ENCODE data around the gene GCLM. TPM values are rescaled to one million over a fixed set of nuclear protein-coding genes. Genes with fewer than 3 reads are reported as not detected.
A peak's percentile ranks its signal among the peaks of the same experiment; 100 is the strongest.

Gene GCLM
- total RNA-seq, 2 experiments from 2014 or later, result 17.3 to 17.8 TPM

- CTCF ChIA-PET, result interaction anchor here (0.6 to 1.6 kb wide), 4 partner anchors 24 to 745 kb away, joined by 3 to 6 read pairs (median 4); no protein-coding TSS in a partner anchor
Measured at GRCh38 chr1:93908394-93909145, 660 bp downstream of the GCLM start.

DNA sequence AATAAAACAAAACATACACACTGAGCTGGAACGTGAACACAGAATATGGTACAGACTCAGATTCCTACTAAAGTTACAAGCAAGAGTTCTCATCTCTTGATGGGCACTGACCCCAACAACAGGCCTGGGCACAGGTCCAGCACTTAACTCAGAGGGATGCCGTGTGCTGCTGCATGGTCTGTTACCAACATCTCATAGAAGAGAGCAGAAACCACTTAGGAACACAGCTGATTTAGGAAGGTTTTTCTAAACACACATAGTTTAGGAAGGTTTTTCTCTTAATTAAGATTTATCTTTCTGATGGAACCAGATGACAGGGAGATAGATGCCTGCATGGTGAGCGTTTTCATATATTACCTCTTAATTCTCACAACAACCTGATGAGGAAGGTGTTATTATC, 1.5 kb downstream of the GCLM start:
- Mint-ChIP-seq H3K4me1 (peaks cover 46% of the 10 kb centered on the region), H3K36me3 (ENCODE audit: low read depth) (peaks cover 15% of the 10 kb centered on the region), H3K4me3 (peak overlapping the region; percentile 69), H3K27me3 (peaks cover 10% of the 10 kb centered on the region), H3K27ac (no peak overlapping the region), H3K9me3 (no peaks in the 10 kb centered on the region)
- ChIA-PET POLR2A (no interaction called here), CTCF (no interaction called here)
- no peak for DNase-seq

More at GRCh38 chr1:93908394-93909145, 660 bp downstream of the GCLM start:
- DNase-seq, result peak; percentile 52
- Mint-ChIP-seq H3K4me1 (peaks cover 46% of the 10 kb centered on the region), H3K27me3 (peaks cover 16% of the 10 kb centered on the region), H3K27ac (peak overlapping the region; percentile 96), H3K9me3 (no peaks in the 10 kb centered on the region), H3K4me3 (peak overlapping the region; percentile 84), H3K36me3 (ENCODE audit: low read depth) (peaks cover 15% of the 10 kb centered on the region)
- POLR2A ChIA-PET, result no interaction called here

DNA sequence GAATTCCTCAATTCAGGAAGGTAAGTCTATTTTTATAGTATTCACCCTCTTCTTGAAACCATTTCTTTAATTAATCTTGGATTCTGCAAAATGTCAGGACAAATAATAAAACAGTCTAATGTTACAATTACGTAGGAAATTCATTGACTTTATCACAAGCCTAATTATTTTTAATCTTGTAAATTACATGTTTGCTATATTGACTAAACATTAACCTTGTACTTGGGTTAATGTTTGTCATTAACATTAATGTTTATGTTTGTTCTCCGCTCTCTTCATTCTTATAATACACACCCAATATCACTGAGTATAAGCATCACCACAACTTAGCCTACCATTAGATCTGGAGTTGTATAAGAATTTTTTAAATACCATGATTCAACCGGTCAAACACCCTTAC, 2.8 kb downstream of the GCLM start:
- ChIA-PET POLR2A (no interaction called here), CTCF (no interaction called here)
- peaks cover 3% of the 10 kb centered on the region for H3K27me3 Mint-ChIP-seq
- peaks cover 48% of the 10 kb centered on the region for H3K4me1 Mint-ChIP-seq
- H3K27ac Mint-ChIP-seq, result no peak overlapping the region
- no peak overlapping the region for H3K4me3 Mint-ChIP-seq
- H3K36me3 Mint-ChIP-seq (ENCODE audit: low read depth), result peaks cover 17% of the 10 kb centered on the region
- H3K9me3 Mint-ChIP-seq, result no peaks in the 10 kb centered on the region
- no peak for DNase-seq

GRCh38 chr1:93905734-93906133, 3.5 kb downstream of the GCLM start:
- no peak for DNase-seq
- CTCF ChIA-PET, result no interaction called here
- POLR2A ChIA-PET, result no interaction called here
- peaks cover 20% of the 10 kb centered on the region for H3K36me3 Mint-ChIP-seq (ENCODE audit: low read depth)
- no peak overlapping the region for H3K27ac Mint-ChIP-seq
- peaks cover 48% of the 10 kb centered on the region for H3K4me1 Mint-ChIP-seq
- H3K4me3 Mint-ChIP-seq, result no peak overlapping the region
- no peaks in the 10 kb centered on the region for H3K27me3 Mint-ChIP-seq
- H3K9me3 Mint-ChIP-seq, result no peaks in the 10 kb centered on the region

DNA sequence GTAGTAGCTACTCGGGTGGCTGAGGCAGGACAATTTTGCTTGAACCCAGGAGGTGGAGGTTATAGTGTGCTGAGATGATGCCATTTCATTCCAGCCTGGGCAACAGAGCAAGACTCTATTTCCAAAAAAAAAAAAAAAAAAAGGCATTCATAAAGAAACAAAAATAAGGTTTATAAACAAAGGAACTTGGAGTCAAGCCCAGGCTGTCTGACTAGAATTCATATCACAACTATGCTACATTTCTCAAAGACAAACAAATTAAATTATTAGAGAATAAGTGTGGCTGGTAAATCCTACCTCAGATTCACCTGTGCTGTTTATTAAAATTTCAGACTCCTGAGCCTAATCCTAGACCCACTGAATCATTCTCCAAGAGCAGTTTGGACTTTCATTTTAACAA, 4.2 kb downstream of the GCLM start:
- peaks cover 21% of the 10 kb centered on the region for H3K36me3 Mint-ChIP-seq (ENCODE audit: low read depth)
- peaks cover 46% of the 10 kb centered on the region for H3K4me1 Mint-ChIP-seq
- no peaks in the 10 kb centered on the region for H3K27me3 Mint-ChIP-seq
- ChIA-PET CTCF (interaction anchor here (0.9 kb wide), 1 partner anchor 17 kb away, joined by 3 read pairs; no protein-coding TSS in a partner anchor), POLR2A (no interaction called here)
- no peaks in the 10 kb centered on the region for H3K9me3 Mint-ChIP-seq
- H3K4me3 Mint-ChIP-seq, result no peak overlapping the region
- DNase-seq, result no peak
- peak overlapping the region; percentile 63 for H3K27ac Mint-ChIP-seq

DNA sequence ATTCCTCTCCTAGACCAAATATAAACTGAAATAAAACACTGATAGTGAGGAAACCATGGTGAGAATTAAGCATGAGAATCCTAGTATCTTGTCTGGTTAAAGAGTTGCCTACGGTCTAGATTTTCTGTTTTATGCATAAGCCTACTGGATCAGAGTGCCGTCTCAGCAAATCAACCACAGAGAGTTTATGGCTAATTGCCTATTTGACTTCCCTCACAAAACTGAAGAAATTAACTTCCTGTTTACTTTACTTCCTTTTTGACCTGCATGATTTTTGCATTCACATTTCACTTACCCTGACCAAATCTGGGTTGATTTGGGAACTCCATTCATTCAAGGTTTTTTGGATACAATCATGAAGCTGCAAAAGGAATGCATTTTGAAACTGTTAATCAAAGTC, 5.0 kb downstream of the GCLM start:
- ChIA-PET CTCF (no interaction called here), POLR2A (interaction anchor here (0.7 kb wide), 1 partner anchor 116 kb away, joined by 4 read pairs; no protein-coding TSS in a partner anchor)
- peak overlapping the region; percentile 63 for H3K27ac Mint-ChIP-seq
- H3K27me3 Mint-ChIP-seq, result no peaks in the 10 kb centered on the region
- H3K4me3 Mint-ChIP-seq, result peak overlapping the region; percentile 4
- peaks cover 43% of the 10 kb centered on the region for H3K4me1 Mint-ChIP-seq
- DNase-seq, result no peak
- H3K36me3 Mint-ChIP-seq (ENCODE audit: low read depth), result peaks cover 27% of the 10 kb centered on the region
- H3K9me3 Mint-ChIP-seq, result no peaks in the 10 kb centered on the region

GRCh38 chr1:93900723-93901504, 8.3 kb downstream of the GCLM start:
- no peak overlapping the region for H3K27ac Mint-ChIP-seq
- peaks cover 26% of the 10 kb centered on the region for H3K36me3 Mint-ChIP-seq (ENCODE audit: low read depth)
- DNase-seq, result no peak
- CTCF ChIA-PET, result no interaction called here
- no peaks in the 10 kb centered on the region for H3K27me3 Mint-ChIP-seq
- POLR2A ChIA-PET, result no interaction called here
- H3K4me1 Mint-ChIP-seq, result peaks cover 23% of the 10 kb centered on the region
- H3K4me3 Mint-ChIP-seq, result no peak overlapping the region
- no peaks in the 10 kb centered on the region for H3K9me3 Mint-ChIP-seq

DNA sequence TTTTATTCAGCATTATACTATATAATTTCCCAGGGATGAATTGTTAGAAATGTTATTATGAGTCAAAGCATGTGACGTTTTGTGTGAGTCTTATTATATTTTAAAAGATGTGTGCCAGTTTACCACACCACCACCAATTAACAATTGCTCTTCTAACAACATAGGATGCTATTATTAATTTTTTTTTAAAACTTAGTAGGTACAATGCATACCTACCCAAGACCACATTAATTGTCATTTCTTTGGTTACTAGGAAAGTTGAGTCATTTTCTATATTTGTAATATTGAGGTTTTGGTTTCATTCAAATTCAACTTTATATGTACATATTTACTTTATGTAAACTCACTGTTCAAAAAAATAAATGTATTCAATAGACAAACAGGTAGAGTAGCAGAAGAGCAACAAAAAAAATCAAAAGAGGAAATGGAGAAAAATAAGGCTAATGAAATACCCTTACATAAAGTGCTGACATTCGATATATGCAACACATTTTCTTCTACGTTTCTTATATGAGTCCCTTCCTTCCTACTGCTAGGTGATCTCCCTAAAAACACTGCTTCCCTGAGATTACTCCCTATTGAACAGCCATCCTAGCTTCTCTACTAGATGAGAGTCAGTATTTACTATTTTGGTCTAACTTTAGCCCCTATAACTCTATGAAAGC, 9.6 kb downstream of the GCLM start:
- Mint-ChIP-seq H3K9me3 (no peaks in the 10 kb centered on the region), H3K4me1 (peaks cover 16% of the 10 kb centered on the region), H3K4me3 (no peak overlapping the region), H3K36me3 (ENCODE audit: low read depth) (peaks cover 30% of the 10 kb centered on the region), H3K27ac (no peak overlapping the region), H3K27me3 (no peaks in the 10 kb centered on the region)
- POLR2A ChIA-PET, result no interaction called here
- no peak for DNase-seq
- CTCF ChIA-PET, result interaction anchor here (0.6 kb wide), 1 partner anchor 17 kb away, joined by 3 read pairs; no protein-coding TSS in a partner anchor

DNA sequence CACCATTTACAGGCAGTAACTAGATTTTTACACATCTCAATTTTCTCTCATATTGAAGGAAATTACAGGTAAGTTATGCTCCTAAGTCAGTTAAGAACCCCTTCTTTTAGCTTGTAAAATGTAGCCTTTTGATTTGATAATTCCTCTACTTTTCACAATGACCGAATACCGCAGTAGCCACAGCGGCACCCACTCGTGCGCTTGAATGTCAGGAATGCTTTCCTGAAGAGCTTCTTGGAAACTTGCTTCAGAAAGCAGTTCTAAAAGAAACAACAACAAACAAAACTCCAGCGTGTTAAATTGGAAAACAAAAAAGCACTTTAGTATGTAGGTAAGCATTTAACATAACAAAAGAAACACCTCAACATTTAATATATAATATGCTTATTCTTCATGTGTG, 20.3 kb downstream of the GCLM start:
- H3K27me3 Mint-ChIP-seq, result no peaks in the 10 kb centered on the region
- H3K36me3 Mint-ChIP-seq (ENCODE audit: low read depth), result peaks cover 16% of the 10 kb centered on the region
- no peaks in the 10 kb centered on the region for H3K4me1 Mint-ChIP-seq
- ChIA-PET POLR2A (no interaction called here), CTCF (no interaction called here)
- no peak overlapping the region for H3K27ac Mint-ChIP-seq
- H3K4me3 Mint-ChIP-seq, result no peak overlapping the region
- no peak for DNase-seq
- H3K9me3 Mint-ChIP-seq, result no peaks in the 10 kb centered on the region

DNA sequence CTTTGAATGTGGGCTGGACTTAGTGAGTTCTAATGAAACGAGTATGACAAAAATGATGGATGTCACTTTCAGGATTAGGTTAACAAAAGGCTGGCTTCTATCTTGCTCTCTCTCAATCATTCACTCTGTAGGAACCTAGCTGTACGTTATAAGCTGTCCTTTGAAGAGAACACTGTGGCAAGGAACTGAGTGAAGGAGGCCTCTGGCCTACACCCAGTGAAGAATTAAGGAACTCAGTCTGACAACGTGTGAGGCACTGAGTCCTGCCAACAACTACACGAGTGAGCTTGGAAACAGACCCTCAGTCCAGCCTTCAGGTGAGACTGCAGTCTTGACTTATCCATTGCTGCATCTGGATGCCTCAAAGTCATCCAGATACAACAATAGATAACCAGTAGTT, 27.0 kb downstream of the GCLM start:
- DNase-seq, result no peak
- H3K4me3 Mint-ChIP-seq, result no peak overlapping the region
- H3K27ac Mint-ChIP-seq, result no peak overlapping the region
- no peaks in the 10 kb centered on the region for H3K9me3 Mint-ChIP-seq
- H3K36me3 Mint-ChIP-seq (ENCODE audit: low read depth), result peaks cover 16% of the 10 kb centered on the region
- H3K4me1 Mint-ChIP-seq, result peaks cover 24% of the 10 kb centered on the region
- CTCF ChIA-PET, result interaction anchor here (2.1 kb wide), 1 partner anchor 27 kb away, joined by 6 read pairs; the partner anchor contains the start of gene GCLM
- no peaks in the 10 kb centered on the region for H3K27me3 Mint-ChIP-seq
- POLR2A ChIA-PET, result no interaction called here

DNA sequence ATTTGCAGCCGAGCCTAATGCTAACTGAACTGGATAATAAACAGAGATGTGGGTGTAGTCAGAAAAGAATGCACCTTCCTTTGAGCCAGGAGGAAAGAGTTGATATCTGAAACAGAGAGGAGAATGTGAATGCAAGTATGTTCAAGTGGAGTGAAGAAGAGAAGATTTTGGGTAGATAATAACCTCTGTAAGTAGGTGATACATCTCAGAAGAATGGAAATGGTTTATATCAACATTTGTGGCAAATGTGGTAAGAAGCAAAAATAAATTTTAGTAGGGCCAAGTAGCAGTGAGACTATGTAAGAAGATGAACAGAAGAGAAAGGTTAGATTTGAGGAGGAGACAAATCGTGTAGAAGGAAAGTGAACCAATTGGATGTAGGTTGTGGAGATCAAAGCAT, 28.5 kb downstream of the GCLM start:
- H3K4me1 Mint-ChIP-seq, result peaks cover 35% of the 10 kb centered on the region
- H3K36me3 Mint-ChIP-seq (ENCODE audit: low read depth), result peaks cover 27% of the 10 kb centered on the region
- ChIA-PET POLR2A (no interaction called here), CTCF (no interaction called here)
- no peak overlapping the region for H3K4me3 Mint-ChIP-seq
- DNase-seq, result no peak
- H3K27me3 Mint-ChIP-seq, result no peaks in the 10 kb centered on the region
- no peak overlapping the region for H3K27ac Mint-ChIP-seq
- H3K9me3 Mint-ChIP-seq, result no peaks in the 10 kb centered on the region

DNA sequence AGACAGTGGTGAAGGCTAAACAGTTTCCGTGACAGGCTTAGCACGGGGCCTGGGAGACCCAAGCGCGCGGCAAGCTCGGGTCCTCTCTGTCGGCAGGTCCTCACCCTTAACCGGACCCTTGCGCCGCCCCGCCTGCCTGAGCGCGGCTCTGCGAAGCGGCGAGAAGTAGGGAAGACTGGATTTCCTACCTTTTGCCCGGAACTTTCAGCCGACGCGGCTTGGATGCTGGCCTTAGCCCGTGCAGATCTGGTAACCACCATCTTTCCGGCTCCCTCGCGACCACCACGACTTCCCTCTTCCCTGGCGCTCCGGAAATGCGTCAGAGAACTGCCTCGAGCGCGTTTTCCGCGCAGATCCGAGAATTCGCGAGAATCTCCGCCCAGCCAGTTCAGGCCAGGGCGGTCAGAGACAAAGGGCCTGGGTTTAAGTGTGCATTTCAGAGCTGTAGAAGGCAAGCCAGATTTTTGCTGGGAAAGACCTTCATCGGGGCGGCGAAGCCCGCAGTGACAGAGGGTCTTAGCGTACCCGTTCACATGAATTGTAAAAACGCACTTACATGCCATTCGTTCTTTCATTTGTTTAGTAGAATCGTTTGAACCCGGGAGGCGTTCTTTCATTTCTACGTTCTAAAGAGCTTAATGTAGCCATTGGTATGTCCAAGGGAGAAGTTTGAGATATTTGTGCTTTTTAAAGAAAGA, 30.2 kb downstream of the GCLM start, which contains the start of gene DNTTIP2:
DNTTIP2 (minus strand) TSS at position 318 of the 698 bp plus-strand sequence; CDS start at position 260, 58 bp downstream.
- peak; percentile 93 for DNase-seq
- Mint-ChIP-seq H3K27me3 (no peaks in the 10 kb centered on the region), H3K4me1 (peaks cover 45% of the 10 kb centered on the region), H3K9me3 (no peaks in the 10 kb centered on the region), H3K36me3 (ENCODE audit: low read depth) (peaks cover 42% of the 10 kb centered on the region), H3K4me3 (peak within 1 kb of the TSS; percentile 89), H3K27ac (peak within 1 kb of the TSS; percentile 98)
- POLR2A ChIA-PET, result interaction anchor here (0.7 kb wide), 2 partner anchors 9 to 254 kb away, joined by 3 to 5 read pairs; no protein-coding TSS in a partner anchor
- CTCF ChIA-PET, result interaction anchor here (0.7 to 1.3 kb wide), 3 partner anchors 61 to 1073 kb away, joined by 3 to 4 read pairs (median 3); no protein-coding TSS in a partner anchor
